Measurements from ENCODE around the gene CANX. TPM values are rescaled to one million over a fixed set of nuclear protein-coding genes. Genes with fewer than 3 reads are reported as not detected.

Gene CANX
- total RNA-seq, 1 donor from 2014 or later, result 630 TPM

DNA sequence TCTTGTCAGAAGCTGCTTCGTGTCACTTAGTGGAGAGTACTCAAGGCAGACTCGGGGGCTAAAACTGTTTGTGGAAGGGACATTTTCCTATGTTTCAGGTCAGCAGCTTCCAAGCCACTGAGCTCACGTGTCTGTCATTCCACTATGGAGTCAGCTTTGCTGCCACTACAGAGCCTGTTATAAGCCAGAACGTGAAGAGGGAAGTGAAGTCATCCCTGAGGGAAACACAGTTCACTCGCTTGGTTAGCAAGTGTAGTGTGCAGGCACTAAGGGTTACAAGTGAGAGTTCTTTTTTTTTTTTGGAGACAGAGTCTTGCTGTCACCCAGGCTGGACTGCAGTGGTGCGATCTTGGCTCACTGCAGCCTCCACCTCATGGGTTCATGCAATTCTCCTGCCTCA, 70.5 kb downstream of the CANX start:
- DNase-seq (no peak), ATAC-seq (peak; percentile 23)
- peaks cover 17% of the 10 kb centered on the region for H3K4me1 ChIP-seq
- H3K27me3 ChIP-seq, result no peaks in the 10 kb centered on the region
- TF ChIP-seq, protein P1, sequence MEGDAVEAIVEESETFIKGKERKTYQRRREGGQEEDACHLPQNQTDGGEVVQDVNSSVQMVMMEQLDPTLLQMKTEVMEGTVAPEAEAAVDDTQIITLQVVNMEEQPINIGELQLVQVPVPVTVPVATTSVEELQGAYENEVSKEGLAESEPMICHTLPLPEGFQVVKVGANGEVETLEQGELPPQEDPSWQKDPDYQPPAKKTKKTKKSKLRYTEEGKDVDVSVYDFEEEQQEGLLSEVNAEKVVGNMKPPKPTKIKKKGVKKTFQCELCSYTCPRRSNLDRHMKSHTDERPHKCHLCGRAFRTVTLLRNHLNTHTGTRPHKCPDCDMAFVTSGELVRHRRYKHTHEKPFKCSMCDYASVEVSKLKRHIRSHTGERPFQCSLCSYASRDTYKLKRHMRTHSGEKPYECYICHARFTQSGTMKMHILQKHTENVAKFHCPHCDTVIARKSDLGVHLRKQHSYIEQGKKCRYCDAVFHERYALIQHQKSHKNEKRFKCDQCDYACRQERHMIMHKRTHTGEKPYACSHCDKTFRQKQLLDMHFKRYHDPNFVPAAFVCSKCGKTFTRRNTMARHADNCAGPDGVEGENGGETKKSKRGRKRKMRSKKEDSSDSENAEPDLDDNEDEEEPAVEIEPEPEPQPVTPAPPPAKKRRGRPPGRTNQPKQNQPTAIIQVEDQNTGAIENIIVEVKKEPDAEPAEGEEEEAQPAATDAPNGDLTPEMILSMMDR (IDR thresholded peaks at IDR 0.05), result no peak
- intact Hi-C loops (cut with DNase I), result no loop called here
- H3K4me3 ChIP-seq, result no peak overlapping the region
- no peaks in the 10 kb centered on the region for H3K9me3 ChIP-seq
- no peak overlapping the region for H3K27ac ChIP-seq
- peaks cover 88% of the 10 kb centered on the region for H3K36me3 ChIP-seq

DNA sequence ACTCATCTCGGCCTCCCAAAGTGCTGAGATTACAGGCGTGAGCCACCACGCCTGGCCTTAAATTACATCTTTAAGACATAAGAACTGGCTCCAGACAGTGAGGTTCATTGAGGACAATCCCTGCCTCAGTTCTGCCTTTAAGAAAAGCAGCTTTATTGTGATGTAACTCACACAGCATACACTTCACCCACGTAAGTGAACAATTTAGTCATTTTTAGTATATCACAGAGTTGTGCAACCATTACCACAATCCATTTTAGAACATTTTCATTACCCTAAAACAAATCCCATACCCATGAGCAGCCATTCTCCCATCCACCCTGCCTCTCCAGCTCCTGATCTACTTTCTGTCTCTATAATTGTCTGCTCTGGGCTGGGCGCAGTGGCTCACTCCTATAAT, 71.0 kb downstream of the CANX start:
- ATAC-seq (no peak), DNase-seq (no peak)
- H3K27me3 ChIP-seq, result no peaks in the 10 kb centered on the region
- intact Hi-C loops (cut with DNase I), result no loop called here
- TF ChIP-seq, protein P1 (IDR thresholded peaks at IDR 0.05), result no peak
- no peaks in the 10 kb centered on the region for H3K9me3 ChIP-seq
- peaks cover 17% of the 10 kb centered on the region for H3K4me1 ChIP-seq
- H3K36me3 ChIP-seq, result peaks cover 93% of the 10 kb centered on the region
- H3K27ac ChIP-seq, result no peak overlapping the region
- H3K4me3 ChIP-seq, result no peak overlapping the region

DNA sequence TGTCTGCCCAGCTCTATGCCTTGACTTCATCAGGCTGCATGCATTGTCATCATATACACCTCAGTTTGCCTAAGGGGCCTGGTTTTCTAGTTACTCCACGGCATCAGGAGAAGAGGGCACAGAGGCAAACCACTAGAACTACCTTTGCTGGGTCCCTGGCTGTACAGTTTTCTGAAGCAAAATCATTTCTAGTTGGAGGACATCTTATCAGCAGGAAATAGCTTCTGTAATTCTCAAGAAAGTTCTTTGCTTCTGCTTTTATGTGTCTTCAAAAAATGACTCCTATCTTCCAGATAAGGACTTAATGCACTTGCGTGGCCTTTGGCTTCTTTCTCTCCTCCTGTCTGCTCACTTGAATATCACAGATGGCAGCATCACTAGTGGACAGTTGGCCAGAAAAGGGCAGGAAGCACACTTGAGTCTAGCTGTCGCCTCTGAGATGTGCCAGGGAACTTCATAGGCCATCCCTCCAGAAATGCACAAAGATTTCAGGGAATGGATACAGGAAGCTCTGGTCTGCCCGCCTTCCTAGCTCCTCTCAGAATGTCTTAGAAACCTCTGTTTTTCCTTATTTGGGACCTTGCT, 72.6 kb downstream of the CANX start:
- Histone ChIP-seq H3K4me3 (no peak overlapping the region), H3K36me3 (peaks cover 98% of the 10 kb centered on the region), H3K27me3 (no peaks in the 10 kb centered on the region), H3K4me1 (peaks cover 6% of the 10 kb centered on the region), H3K27ac (no peak overlapping the region), H3K9me3 (no peaks in the 10 kb centered on the region)
- DNase-seq (no peak), ATAC-seq (no peak)
- TF ChIP-seq, protein P1 (IDR thresholded peaks at IDR 0.05), result no peak
- intact Hi-C loops (cut with DNase I), result no loop called here

DNA sequence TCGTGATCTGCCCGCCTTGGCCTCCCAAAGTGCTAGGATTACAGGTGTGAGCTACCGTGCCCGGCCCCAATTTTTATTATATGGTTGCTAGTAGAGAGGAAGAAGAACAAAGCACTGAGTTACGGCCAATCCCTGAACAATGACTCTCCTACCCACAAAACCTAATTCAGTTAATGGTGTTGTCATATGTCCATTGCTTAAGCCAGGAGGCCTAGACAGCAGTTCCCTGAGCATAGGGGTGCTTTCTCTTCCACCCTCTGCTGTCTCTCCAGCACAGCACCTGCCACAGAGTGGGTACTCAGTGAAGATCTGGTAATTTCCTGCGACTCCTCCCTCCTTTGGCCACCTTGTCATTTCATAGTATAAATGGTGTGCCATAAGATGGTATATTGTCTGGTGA, 73.6 kb downstream of the CANX start:
- TF ChIP-seq, protein P1 (IDR thresholded peaks at IDR 0.05), result no peak
- no peaks in the 10 kb centered on the region for H3K9me3 ChIP-seq
- intact Hi-C loops (cut with DNase I), result no loop called here
- H3K4me1 ChIP-seq, result no peaks in the 10 kb centered on the region
- ATAC-seq (peak; percentile 16), DNase-seq (no peak)
- no peaks in the 10 kb centered on the region for H3K27me3 ChIP-seq
- H3K36me3 ChIP-seq, result peaks cover 97% of the 10 kb centered on the region
- H3K4me3 ChIP-seq, result no peak overlapping the region
- H3K27ac ChIP-seq, result no peak overlapping the region

DNA sequence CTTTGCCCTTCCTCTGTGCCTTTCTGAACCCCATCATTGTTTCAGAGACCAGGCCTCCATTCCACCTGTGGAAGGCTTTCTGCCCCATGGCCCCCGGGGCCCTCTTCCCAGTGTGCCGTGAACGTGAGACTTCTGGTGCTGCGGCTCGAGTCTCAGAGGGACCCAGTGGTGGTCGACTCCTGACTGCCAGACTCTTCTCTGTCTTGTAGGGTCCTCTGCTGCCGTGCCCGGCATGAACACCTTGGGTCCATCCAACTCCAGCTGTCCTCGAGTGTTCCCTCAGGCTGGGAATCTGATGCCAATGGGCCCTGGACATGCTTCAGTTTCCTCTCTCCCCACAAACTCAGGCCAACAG, 74.9 kb downstream of the CANX start:
- Histone ChIP-seq H3K4me1 (no peaks in the 10 kb centered on the region), H3K9me3 (no peaks in the 10 kb centered on the region), H3K27ac (no peak overlapping the region), H3K36me3 (peaks cover 95% of the 10 kb centered on the region), H3K27me3 (no peaks in the 10 kb centered on the region), H3K4me3 (no peak overlapping the region)
- DNase-seq (no peak), ATAC-seq (no peak)
- intact Hi-C loops (cut with DNase I), result no loop called here
- TF ChIP-seq, protein P1 (IDR thresholded peaks at IDR 0.05), result no peak

DNA sequence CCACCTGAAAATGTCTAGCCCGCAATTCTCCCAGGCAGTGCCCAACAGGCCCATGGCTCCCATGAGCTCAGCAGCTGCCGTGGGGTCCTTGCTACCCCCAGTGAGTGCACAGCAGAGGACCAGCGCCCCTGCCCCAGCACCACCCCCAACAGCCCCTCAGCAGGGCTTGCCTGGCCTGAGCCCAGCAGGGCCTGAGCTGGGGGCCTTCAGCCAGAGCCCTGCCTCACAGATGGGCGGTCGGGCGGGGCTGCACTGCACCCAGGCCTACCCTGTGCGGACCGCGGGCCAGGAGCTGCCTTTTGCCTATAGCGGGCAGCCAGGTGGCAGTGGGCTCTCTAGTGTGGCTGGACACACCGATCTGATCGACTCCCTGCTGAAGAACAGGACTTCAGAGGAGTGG, 75.7 kb downstream of the CANX start:
- DNase-seq, result no peak
- peaks cover 87% of the 10 kb centered on the region for H3K36me3 ChIP-seq
- peak; percentile 13 for ATAC-seq
- intact Hi-C loops (cut with DNase I), result no loop called here
- H3K27ac ChIP-seq, result no peak overlapping the region
- H3K4me3 ChIP-seq, result no peak overlapping the region
- no peaks in the 10 kb centered on the region for H3K27me3 ChIP-seq
- no peaks in the 10 kb centered on the region for H3K4me1 ChIP-seq
- TF ChIP-seq, protein P1 (IDR thresholded peaks at IDR 0.05), result no peak
- no peaks in the 10 kb centered on the region for H3K9me3 ChIP-seq
